Endothelial cell of umbilical vein (primary cell): ENCODE data around the gene ZBP1.

Source experiments
- POLR2A ChIP-seq: IDR thresholded peaks from 2 replicates; pipeline ENCODE4 v1.6.1; 2012; ENCODE audit warnings: low read depth, mild to moderate bottlenecking, control low read depth, low read length
- TF ChIP-seq, protein P1 (sequence below), 2 donors: IDR thresholded peaks; 1 replicate in 1 of 2; 2 replicates in 1 of 2; pipeline ENCODE4 v1.5.1; 2011; ENCODE audit warnings: low read length in 2 of 2, mild to moderate bottlenecking in 2 of 2, moderate library complexity in 2 of 2, control low read depth in 1 of 2, inconsistent platforms in 1 of 2, low read depth in 1 of 2; ENCODE audit not compliant: insufficient read depth in 1 of 2; ENCODE audit errors: extremely low read depth in 1 of 2

DNA sequence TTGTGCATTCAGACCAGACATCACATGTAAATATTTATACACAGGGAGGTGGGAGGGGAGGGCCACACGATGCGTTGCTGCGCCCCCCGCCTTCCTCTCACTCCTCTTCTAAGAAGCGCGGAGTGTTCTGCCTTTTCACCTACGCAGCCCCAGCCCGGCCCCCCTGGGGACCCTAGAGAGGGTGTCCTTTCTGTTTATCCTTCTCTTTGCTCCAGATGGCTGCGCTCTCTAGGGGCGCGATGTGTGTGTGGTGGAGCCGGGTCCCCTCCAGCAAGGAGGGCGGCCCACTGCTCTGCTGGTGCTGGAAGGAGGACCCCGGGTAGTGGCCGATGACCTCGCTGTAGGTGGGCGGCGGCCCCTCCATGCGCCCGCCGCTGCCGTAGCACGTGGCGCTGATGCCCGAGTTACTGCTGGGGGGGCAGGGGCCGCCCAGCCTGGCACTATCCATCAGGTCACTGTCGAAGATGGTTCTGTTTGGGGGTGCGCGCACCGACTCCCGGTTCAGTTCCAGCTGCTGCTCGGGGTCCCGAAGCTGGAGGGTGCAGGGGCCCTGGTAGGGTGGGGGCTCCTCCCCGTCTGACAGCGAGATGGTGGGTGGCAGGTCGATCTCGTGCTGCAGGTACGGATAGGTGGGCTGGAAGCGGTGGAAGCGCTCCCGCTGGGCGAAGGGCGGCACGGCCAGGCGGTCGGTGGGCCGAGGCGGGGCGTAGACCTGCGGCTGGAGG, 31.8 kb upstream of the ZBP1 start:
- TF ChIP-seq, protein P1, sequence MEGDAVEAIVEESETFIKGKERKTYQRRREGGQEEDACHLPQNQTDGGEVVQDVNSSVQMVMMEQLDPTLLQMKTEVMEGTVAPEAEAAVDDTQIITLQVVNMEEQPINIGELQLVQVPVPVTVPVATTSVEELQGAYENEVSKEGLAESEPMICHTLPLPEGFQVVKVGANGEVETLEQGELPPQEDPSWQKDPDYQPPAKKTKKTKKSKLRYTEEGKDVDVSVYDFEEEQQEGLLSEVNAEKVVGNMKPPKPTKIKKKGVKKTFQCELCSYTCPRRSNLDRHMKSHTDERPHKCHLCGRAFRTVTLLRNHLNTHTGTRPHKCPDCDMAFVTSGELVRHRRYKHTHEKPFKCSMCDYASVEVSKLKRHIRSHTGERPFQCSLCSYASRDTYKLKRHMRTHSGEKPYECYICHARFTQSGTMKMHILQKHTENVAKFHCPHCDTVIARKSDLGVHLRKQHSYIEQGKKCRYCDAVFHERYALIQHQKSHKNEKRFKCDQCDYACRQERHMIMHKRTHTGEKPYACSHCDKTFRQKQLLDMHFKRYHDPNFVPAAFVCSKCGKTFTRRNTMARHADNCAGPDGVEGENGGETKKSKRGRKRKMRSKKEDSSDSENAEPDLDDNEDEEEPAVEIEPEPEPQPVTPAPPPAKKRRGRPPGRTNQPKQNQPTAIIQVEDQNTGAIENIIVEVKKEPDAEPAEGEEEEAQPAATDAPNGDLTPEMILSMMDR (IDR thresholded peaks at IDR 0.05; ENCODE audit: extremely low read depth in 1 of 2, insufficient read depth in 1 of 2, low read depth in 1 of 2, low read length in 2 of 2), result no peak
- TF ChIP-seq POLR2A, result no peak
